ENCODE data around the gene RGL1.

DNA sequence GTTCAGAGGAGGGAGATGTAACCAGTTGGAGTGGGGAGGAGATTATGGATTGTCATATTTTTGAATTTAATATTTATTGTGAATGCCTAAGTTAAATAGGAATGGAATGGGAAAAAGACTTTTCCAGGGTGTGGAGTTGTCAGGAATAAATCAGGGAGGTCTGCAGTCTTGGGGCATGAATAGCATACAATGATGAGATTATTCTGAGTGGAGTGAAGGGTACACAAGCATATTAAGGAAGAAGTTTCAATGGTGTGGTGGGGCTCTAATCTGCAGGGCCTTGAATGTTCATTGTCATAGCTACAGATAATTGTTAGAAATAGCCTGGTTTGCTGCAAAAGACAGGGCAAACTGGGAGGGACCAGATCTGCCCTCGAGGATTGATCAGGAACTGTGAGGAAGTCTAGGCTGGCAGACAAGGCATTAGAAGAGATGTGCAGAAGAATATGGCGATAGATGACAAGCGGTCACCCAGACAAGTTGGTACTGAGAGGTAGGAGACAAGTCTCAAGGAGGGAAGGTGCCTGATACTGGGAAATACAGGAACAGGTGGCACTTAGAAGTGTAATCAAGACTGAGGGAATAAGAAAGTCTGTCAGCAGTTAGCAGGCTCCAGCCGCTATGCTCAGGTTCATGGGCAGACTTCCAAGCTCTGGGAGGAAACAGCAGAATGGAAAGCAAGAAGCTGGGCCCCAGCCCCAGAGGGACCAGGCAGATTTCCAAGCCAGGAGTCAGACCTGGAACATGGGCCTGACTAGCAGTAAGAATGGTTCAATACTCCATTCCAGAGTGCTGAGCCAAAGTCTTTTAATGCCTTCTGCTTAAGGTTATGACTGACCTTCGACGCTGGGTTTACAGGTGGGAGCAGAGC lies 20.9 kb upstream of the RGL1 start:
- TF ChIP-seq POLR2A (IDR thresholded peaks at IDR 0.05) = no peak
- no peak for TF ChIP-seq CTCF (IDR thresholded peaks at IDR 0.05)
